Activated CD8-positive, alpha-beta memory T cell treated with anti-CD3 and anti-CD28 coated beads, Interleukin-2, amount 50 U/mL, for 1 hour (primary cell): ENCODE measurements around the gene PRKAG1.

Experiments
- DNase-seq: peaks from one replicate; pipeline ENCODE4 v3.0.0-alpha.2; 2020; ENCODE audit errors: extremely low read depth

The PRKAG1 gene

GRCh38 chr12:49010092-49010668 is 8.4 kb downstream of the PRKAG1 start:
- no peak for DNase-seq

GRCh38 chr12:49008943-49009342 is 9.6 kb downstream of the PRKAG1 start:
- no peak for DNase-seq

- DNase-seq: no peak
Observed at GRCh38 chr12:49000346-49000745, 18.2 kb downstream of the PRKAG1 start.

- DNase-seq: no peak
Observed at GRCh38 chr12:48999371-49000131, 19.0 kb downstream of the PRKAG1 start, which contains the start of gene DDN. Gene DDN (minus strand): TSS chr12:48999375. CDS start chr12:48999287, 88 bp downstream.

GRCh38 chr12:48998497-48999353 is 19.9 kb downstream of the PRKAG1 start:
- no peak for DNase-seq

- DNase-seq: no peak
Observed at GRCh38 chr12:48997719-48998496, 20.7 kb downstream of the PRKAG1 start.

GRCh38 chr12:48996794-48997718 is 21.5 kb downstream of the PRKAG1 start:
- DNase-seq: no peak

- no peak for DNase-seq
Observed at GRCh38 chr12:48995086-48995879, 23.3 kb downstream of the PRKAG1 start.

- DNase-seq: no peak
Observed at GRCh38 chr12:48994224-48995085, 24.1 kb downstream of the PRKAG1 start.

GRCh38 chr12:48993787-48994186 is 24.8 kb downstream of the PRKAG1 start:
- DNase-seq: no peak

- DNase-seq: no peak
Observed at GRCh38 chr12:48991247-48992050, 27.1 kb downstream of the PRKAG1 start.

GRCh38 chr12:48990552-48990951 is 28.0 kb downstream of the PRKAG1 start:
- no peak for DNase-seq

GRCh38 chr12:48988030-48988649 is 30.4 kb downstream of the PRKAG1 start:
- DNase-seq: no peak

GRCh38 chr12:48986720-48987291 is 31.8 kb downstream of the PRKAG1 start:
- DNase-seq: no peak

GRCh38 chr12:48985901-48986300 is 32.7 kb downstream of the PRKAG1 start:
- DNase-seq: no peak

GRCh38 chr12:48985475-48985897 is 33.1 kb downstream of the PRKAG1 start:
- DNase-seq: no peak
